Chondrocyte (in vitro differentiated cells): Measurements from ENCODE around the gene VAC14. TPM values are rescaled to one million over a fixed set of nuclear protein-coding genes. Genes with fewer than 3 reads are reported as not detected.

Source experiments
- total RNA-seq: library from RNA; stranded (reverse); gene quantifications from 3 replicates; pipeline ENCODE4 v1.2.1, GENCODE V29; 2021

VAC14 gene
- total RNA-seq, 1 donor from 2014 or later, result 37.9 TPM

Other genes starting within 250 kb of the VAC14 start
- 13.0 to 25.0 TPM (median 20.8 TPM) in 3 replicates for gene IL34, start 154.6 kb downstream of the VAC14 start, total RNA-seq
- 243 to 296 TPM (median 282 TPM) in 3 replicates for gene MTSS2, start 115.1 kb downstream of the VAC14 start, total RNA-seq